Ovary (tissue), 9 donors: ENCODE data around the gene SIM1. TPM values are rescaled to one million over a fixed set of nuclear protein-coding genes. Genes with fewer than 3 reads are reported as not detected.

Experiments
- DNase-seq, 5 donors: peaks; one replicate each; pipeline ENCODE4 v3.0.0-alpha.2; 2019 to 2020
- H3K27ac ChIP-seq, 2 donors: fragments of 200-600 bp; one replicate each; pipeline versions ENCODE4 v1.5.1 to v1.8.0; 2019 to 2022
- H3K27me3 ChIP-seq: fragments of 200-600 bp; one replicate; pipeline ENCODE4 v1.8.0; 2022
- H3K36me3 ChIP-seq: fragments of 200-600 bp; sonication (generic); one replicate; pipeline ENCODE4 v1.5.1; 2019
- H3K4me1 ChIP-seq: one replicate; pipeline ENCODE4 v1.8.1; 2013; ENCODE audit warnings: mild to moderate bottlenecking, moderate library complexity; ENCODE audit not compliant: insufficient read depth
- H3K4me3 ChIP-seq: fragments of 200-600 bp; sonication (generic); one replicate; pipeline ENCODE4 v1.5.1; 2017
- H3K9me3 ChIP-seq, 2 donors: fragments of 200-600 bp in 1 of 2; sonication (generic) in 1 of 2; one replicate each; pipeline versions ENCODE4 v1.5.1 to v1.8.1; 2013 to 2019; ENCODE audit warnings: mild to moderate bottlenecking in 1 of 2, moderate library complexity in 1 of 2
- EP300 ChIP-seq: sonication (generic); formaldehyde crosslinking; IDR thresholded peaks from one replicate; pipeline ENCODE4 v1.6.1; 2017; ENCODE audit warnings: antibody characterized with exemption
- POLR2A ChIP-seq: fragments of 450-650 bp; IDR thresholded peaks from one replicate; pipeline ENCODE4 v1.6.1; 2017; ENCODE audit warnings: antibody characterized with exemption, mild to moderate bottlenecking, moderate library complexity
- WGBS, 3 donors: extraction: QIAGEN DNeasy Blood & Tissue Kit in 1 of 3; methylation state at CpG; one replicate each; pipeline versions ENCODE4 v1.1.5 to v1.1.7; 2013 to 2017; 5-methylcytosine and 5-hydroxymethylcytosine counted together
- intact Hi-C, 4 donors: fragments of 100-400 bp; cut with DNase I; formaldehyde crosslinking; loops; one replicate each; pipeline versions ENCODE4 v1.11.0 to v1.15.1; 2022 to 2023
- polyA plus RNA-seq, 2 donors: library from polyadenylated mRNA; stranded (reverse); fragments of 200-250 nt in 1 of 2; fragments of 350-450 nt in 1 of 2; fragmentation: Illumina TruSeq in 1 of 2; extraction: RNeasy Lipid Tissue Mini Kit (QIAGEN cat#74804) in 1 of 2; gene quantifications; one replicate each; pipeline ENCODE4 v1.2.3, GENCODE V29; 2013 to 2014
- total RNA-seq, 7 donors: library from RNA; depleted of rRNA in 2 of 7; stranded (reverse); fragments of >200 nt in 2 of 7; fragmentation: NEBNext Ultra II Directional in 3 of 7; extraction: Animal tissue kit (Norgen Biotek cat#: 25700) in 3 of 7; gene quantifications; one replicate each; pipeline versions ENCODE4 v1.1.0 to v1.2.4, GENCODE V29; 2016 to 2023
- TF ChIP-seq, protein P1 (sequence below), 3 donors: fragments of 450-650 bp in 2 of 3; fragments of 200-600 bp in 1 of 3; IDR thresholded peaks; one replicate each; pipeline versions ENCODE4 v1.5.1 to v1.8.0; 2016 to 2022; ENCODE audit warnings: antibody characterized with exemption in 3 of 3, mild to moderate bottlenecking in 1 of 3
- donor health status: DM: no; HTN: no; CAD: no; lungs with moderate emphysema.
- donor health status: DM: no; HTN: no; CAD: no.
- donor health status: Bipolar disorder and iron deficiency.
- donor health status: DM: yes; HTN: yes; CAD: no.
- donor health status: DM: no; HTN: no; CAD: no.
- donor health status: DM: yes; HTN: yes; CAD: no.

The SIM1 gene
- total and polyA plus RNA-seq, 9 donors = 0.12 TPM; not detected in 8

DNA sequence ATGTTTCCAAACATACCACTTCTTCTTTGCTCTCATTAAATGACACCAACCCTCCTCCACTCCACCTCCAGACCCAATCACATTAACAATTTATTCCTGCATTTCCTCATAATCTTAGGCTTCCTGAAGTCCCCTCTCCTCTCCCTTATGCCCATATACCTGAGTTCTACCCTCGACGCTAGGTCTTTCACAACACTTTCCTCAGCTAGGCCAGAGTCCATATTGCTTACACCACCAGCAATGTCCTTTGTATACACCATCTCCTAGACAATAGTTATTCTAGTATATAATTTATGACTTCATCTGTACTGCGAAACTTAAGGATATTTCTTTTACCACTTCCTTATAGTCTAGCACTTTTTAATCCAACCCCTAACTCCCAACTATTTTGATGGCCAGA lies 47.7 kb downstream of the SIM1 start:
- WGBS, 3 donors = 89 to 92% (median 89%) methylated on average over 3 of the region's 3 CpGs
- H3K36me3 ChIP-seq = no peaks in the 10 kb centered on the region
- no peak overlapping the region for H3K27ac ChIP-seq
- H3K4me1 ChIP-seq = no peaks in the 10 kb centered on the region
- TF ChIP-seq POLR2A (no peak), EP300 (no peak)
- TF ChIP-seq, protein P1, sequence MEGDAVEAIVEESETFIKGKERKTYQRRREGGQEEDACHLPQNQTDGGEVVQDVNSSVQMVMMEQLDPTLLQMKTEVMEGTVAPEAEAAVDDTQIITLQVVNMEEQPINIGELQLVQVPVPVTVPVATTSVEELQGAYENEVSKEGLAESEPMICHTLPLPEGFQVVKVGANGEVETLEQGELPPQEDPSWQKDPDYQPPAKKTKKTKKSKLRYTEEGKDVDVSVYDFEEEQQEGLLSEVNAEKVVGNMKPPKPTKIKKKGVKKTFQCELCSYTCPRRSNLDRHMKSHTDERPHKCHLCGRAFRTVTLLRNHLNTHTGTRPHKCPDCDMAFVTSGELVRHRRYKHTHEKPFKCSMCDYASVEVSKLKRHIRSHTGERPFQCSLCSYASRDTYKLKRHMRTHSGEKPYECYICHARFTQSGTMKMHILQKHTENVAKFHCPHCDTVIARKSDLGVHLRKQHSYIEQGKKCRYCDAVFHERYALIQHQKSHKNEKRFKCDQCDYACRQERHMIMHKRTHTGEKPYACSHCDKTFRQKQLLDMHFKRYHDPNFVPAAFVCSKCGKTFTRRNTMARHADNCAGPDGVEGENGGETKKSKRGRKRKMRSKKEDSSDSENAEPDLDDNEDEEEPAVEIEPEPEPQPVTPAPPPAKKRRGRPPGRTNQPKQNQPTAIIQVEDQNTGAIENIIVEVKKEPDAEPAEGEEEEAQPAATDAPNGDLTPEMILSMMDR (IDR thresholded peaks at IDR 0.05) = no peak
- no peaks in the 10 kb centered on the region for H3K27me3 ChIP-seq
- intact Hi-C loops = no loop called here
- no peaks in the 10 kb centered on the region for H3K9me3 ChIP-seq
- no peak for DNase-seq
- no peak overlapping the region for H3K4me3 ChIP-seq

DNA sequence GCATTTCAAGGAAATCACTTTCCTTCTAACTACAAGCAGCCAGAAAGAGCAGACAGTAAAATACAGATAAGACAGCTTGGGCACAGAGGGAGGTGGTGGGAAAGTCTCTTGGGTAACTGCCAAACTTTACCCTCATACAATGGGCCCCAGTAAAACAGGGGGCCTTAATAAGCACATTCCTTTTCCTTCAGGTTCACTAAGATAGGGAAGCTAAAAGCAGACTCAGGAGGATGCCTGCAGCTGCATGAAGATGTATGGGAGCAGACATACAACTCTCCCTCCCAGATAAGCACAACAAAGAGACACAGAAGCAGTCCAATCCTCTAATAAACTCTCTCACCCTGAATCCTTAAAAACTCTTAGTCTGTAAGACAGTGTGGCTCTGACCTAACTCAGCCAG lies 49.0 kb downstream of the SIM1 start:
- TF ChIP-seq POLR2A (no peak), EP300 (no peak)
- TF ChIP-seq, protein P1 (IDR thresholded peaks at IDR 0.05) = no peak
- Histone ChIP-seq H3K27me3 (no peaks in the 10 kb centered on the region), H3K27ac (no peak overlapping the region), H3K9me3 (no peaks in the 10 kb centered on the region), H3K4me3 (no peak overlapping the region), H3K36me3 (no peaks in the 10 kb centered on the region), H3K4me1 (no peaks in the 10 kb centered on the region)
- no peak for DNase-seq
- intact Hi-C loops = no loop called here

DNA sequence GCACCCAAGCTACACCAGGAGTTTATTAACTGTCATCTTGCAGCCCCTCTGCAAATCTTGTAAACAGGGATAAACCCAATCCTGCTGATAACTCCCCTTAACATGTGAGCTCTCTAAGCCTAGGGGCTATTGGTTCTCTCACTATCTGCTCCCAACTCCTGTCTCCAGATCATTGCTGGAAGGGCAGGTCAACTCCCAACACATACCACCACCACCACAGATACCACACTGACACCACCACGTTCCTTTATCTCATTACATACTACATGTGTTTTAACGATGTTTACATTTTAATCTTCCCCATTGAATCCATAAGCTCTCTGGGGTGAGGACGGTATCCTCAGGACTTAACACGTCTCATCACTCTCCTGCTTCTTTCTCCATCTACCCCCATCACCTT lies 51.8 kb downstream of the SIM1 start:
- intact Hi-C loops = no loop called here
- WGBS, 3 donors = 50 to 67% (median 56%) methylated on average over 4 of the region's 4 CpGs

DNA sequence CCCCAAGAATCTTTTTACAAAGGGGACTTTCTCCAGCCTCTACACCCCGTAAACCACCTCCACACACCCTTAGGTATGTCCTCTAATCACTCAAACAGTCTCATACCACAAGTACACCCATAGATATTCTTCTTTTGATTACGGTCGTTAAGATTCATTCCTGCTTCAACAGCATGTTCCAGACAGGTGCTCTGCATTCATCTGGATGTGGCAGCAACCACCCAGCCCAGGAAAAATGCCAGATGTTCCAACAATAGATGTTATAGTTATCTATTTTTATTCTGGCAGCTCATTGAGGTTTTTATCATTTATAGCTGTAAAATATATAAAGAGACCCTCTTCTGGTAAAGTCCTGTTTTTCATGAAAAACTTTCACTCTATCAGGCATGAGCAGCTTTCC lies 60.7 kb downstream of the SIM1 start:
- TF ChIP-seq, protein P1 (IDR thresholded peaks at IDR 0.05) = no peak
- TF ChIP-seq POLR2A (no peak), EP300 (no peak)
- Histone ChIP-seq H3K27me3 (no peaks in the 10 kb centered on the region), H3K36me3 (no peaks in the 10 kb centered on the region), H3K9me3 (no peaks in the 10 kb centered on the region), H3K4me3 (no peak overlapping the region), H3K27ac (no peak overlapping the region), H3K4me1 (no peaks in the 10 kb centered on the region)
- 20 to 23% (median 22%) methylated on average over 3 of the region's 3 CpGs for WGBS, 3 donors
- DNase-seq = no peak
- intact Hi-C loops = loop anchor here in 1 of 4 donors (10.0 kb wide), 1 partner anchor 179 kb away; no protein-coding TSS in a partner anchor

More for the DNA sequence above, 51.8 kb downstream of the SIM1 start:
- TF ChIP-seq, protein P1 (IDR thresholded peaks at IDR 0.05) = no peak
- TF ChIP-seq POLR2A (no peak), EP300 (no peak)
- DNase-seq = no peak
- no peak overlapping the region for H3K4me3 ChIP-seq
- no peak overlapping the region for H3K27ac ChIP-seq
- H3K4me1 ChIP-seq = no peaks in the 10 kb centered on the region
- no peaks in the 10 kb centered on the region for H3K9me3 ChIP-seq
- H3K27me3 ChIP-seq = no peaks in the 10 kb centered on the region
- H3K36me3 ChIP-seq = no peaks in the 10 kb centered on the region

DNA sequence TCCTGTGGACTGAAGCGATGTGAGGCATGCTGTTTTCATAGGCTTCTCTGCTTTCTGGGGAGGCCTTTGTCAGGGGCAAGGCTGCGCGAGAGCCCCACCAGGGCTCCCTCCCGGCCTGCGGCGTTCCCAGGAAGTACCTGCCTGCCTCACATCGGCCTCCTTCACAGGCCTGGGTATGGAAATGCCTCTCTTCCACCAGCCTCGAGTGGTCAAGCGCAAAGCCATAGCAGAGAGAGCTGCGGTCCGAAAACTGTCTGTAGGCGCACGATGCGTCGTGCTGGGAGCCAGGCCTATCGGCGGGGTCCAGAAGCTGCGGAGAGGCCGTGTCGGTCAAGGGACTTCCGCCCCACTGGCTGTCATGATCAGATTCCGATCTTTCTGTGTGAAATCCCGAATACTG lies 71.2 kb downstream of the SIM1 start:
- WGBS, 3 donors = 94 to 95% (median 95%) methylated on average over 23 of the region's 23 CpGs
- no peak overlapping the region for H3K4me3 ChIP-seq
- H3K4me1 ChIP-seq = no peaks in the 10 kb centered on the region
- H3K9me3 ChIP-seq = no peaks in the 10 kb centered on the region
- no peaks in the 10 kb centered on the region for H3K27me3 ChIP-seq
- intact Hi-C loops = no loop called here
- no peak overlapping the region for H3K27ac ChIP-seq
- DNase-seq = no peak
- TF ChIP-seq EP300 = no peak
- no peak for TF ChIP-seq POLR2A
- TF ChIP-seq, protein P1 (IDR thresholded peaks at IDR 0.05) = no peak
- H3K36me3 ChIP-seq = no peaks in the 10 kb centered on the region
